H1 (cell line): ENCODE measurements around the gene CRCP. TPM values are rescaled to one million over a fixed set of nuclear protein-coding genes. Genes with fewer than 3 reads are reported as not detected.

ENCODE experiments used
- ATF2 ChIP-seq: IDR thresholded peaks from 2 replicates; pipeline ENCODE4 v1.6.1; 2012; ENCODE audit warnings: low read length, inconsistent platforms
- BRCA1 ChIP-seq: IDR thresholded peaks from 2 replicates; pipeline ENCODE4 v1.6.1; 2012; ENCODE audit warnings: low read depth, low read length, improper control_type of control experiment
- CEBPB ChIP-seq: IDR thresholded peaks from 2 replicates; pipeline ENCODE4 v1.6.1; 2012; ENCODE audit warnings: low read depth, low read length
- CREB1 ChIP-seq: IDR thresholded peaks from 2 replicates; pipeline ENCODE4 v1.6.1; 2012; ENCODE audit warnings: inconsistent platforms
- EGR1 ChIP-seq: IDR thresholded peaks from 2 replicates; pipeline ENCODE4 v1.6.1; 2011; ENCODE audit warnings: low read depth, low read length, borderline replicate concordance
- EZH2 ChIP-seq: fragments of 200-600 bp; sonication (generic); IDR thresholded peaks from 2 replicates; pipeline ENCODE4 v1.7.1; 2012; ENCODE audit warnings: low read depth, mild to moderate bottlenecking, moderate library complexity, low read length, inconsistent platforms; ENCODE audit not compliant: severe bottlenecking
- GABPA ChIP-seq: IDR thresholded peaks from 2 replicates; pipeline ENCODE4 v1.6.1; 2011; ENCODE audit warnings: mild to moderate bottlenecking, low read length, moderate library complexity, borderline replicate concordance; ENCODE audit not compliant: insufficient read depth
- GTF2F1 ChIP-seq: IDR thresholded peaks from 2 replicates; pipeline ENCODE4 v1.6.1; 2012; ENCODE audit warnings: low read depth, low read length, improper control_type of control experiment, borderline replicate concordance
- HDAC6 ChIP-seq: IDR thresholded peaks from one replicate; pipeline ENCODE4 v1.7.1; 2012; ENCODE audit warnings: low read depth, mild to moderate bottlenecking, inconsistent platforms, low read length, moderate library complexity
- PHF8 ChIP-seq: fragments of 200-600 bp; sonication (generic); conservative IDR thresholded peaks from 2 replicates; pipeline ENCODE4 v1.7.1; 2012; ENCODE audit warnings: low read depth, mild to moderate bottlenecking, inconsistent platforms, low read length, moderate library complexity
- POLR2A ChIP-seq, 2 experiments: IDR thresholded peaks; 1 replicate in 1 of 2; 2 replicates in 1 of 2; pipeline ENCODE4 v1.6.1; 2011; ENCODE audit warnings: low read depth in 2 of 2, low read length in 2 of 2, mild to moderate bottlenecking in 2 of 2; ENCODE audit errors: control extremely low read depth in 1 of 2
- RAD21 ChIP-seq, 2 experiments: IDR thresholded peaks in 1 of 2; conservative IDR thresholded peaks in 1 of 2; 2 replicates each; pipeline ENCODE4 v1.6.1; 2011; ENCODE audit warnings: low read depth in 2 of 2, low read length in 2 of 2, improper control_type of control experiment in 1 of 2, inconsistent platforms in 1 of 2, mild to moderate bottlenecking in 1 of 2, moderate library complexity in 1 of 2
- RBBP5 ChIP-seq: IDR thresholded peaks from 2 replicates; pipeline ENCODE4 v1.7.1; 2012; ENCODE audit warnings: low read depth, mild to moderate bottlenecking, inconsistent platforms, low read length, moderate library complexity, borderline replicate concordance
- RXRA ChIP-seq: IDR thresholded peaks from 2 replicates; pipeline ENCODE4 v1.6.1; 2011; ENCODE audit warnings: low read depth, mild to moderate bottlenecking, low read length, moderate library complexity; ENCODE audit not compliant: insufficient read depth
- SIN3A ChIP-seq, 2 experiments: IDR thresholded peaks in 1 of 2; conservative IDR thresholded peaks in 1 of 2; 2 replicates each; pipeline ENCODE4 v1.6.1; 2011 to 2012; ENCODE audit warnings: low read length in 2 of 2, improper control_type of control experiment in 1 of 2, low read depth in 1 of 2, mild to moderate bottlenecking in 1 of 2
- SIX5 ChIP-seq: IDR thresholded peaks from 2 replicates; pipeline ENCODE4 v1.6.1; 2011; ENCODE audit warnings: mild to moderate bottlenecking, low read depth, low read length
- SP2 ChIP-seq: IDR thresholded peaks from 2 replicates; pipeline ENCODE4 v1.6.1; 2012; ENCODE audit warnings: mild to moderate bottlenecking, low read length, inconsistent platforms
- SRF ChIP-seq: IDR thresholded peaks from 2 replicates; pipeline ENCODE4 v1.6.1; 2011; ENCODE audit warnings: mild to moderate bottlenecking, low read depth, low read length, moderate library complexity
- TAF1 ChIP-seq: IDR thresholded peaks from 2 replicates; pipeline ENCODE4 v1.6.1; 2011; ENCODE audit warnings: mild to moderate bottlenecking, low read depth, low read length
- TAF7 ChIP-seq: optimal IDR thresholded peaks from 2 replicates; pipeline ENCODE3; 2011; ENCODE audit warnings: low read depth, mild to moderate bottlenecking, inconsistent platforms, low read length, moderate library complexity, borderline replicate concordance
- TBP ChIP-seq: IDR thresholded peaks from 2 replicates; pipeline ENCODE4 v1.6.1; 2011; ENCODE audit warnings: low read depth, low read length, improper control_type of control experiment
- TCF12 ChIP-seq: IDR thresholded peaks from 2 replicates; pipeline ENCODE4 v1.6.1; 2011; ENCODE audit warnings: low read depth, mild to moderate bottlenecking, low read length
- polyA plus RNA-seq, 7 experiments: library from polyadenylated mRNA; depleted of rRNA in 3 of 7; stranded (reverse) in 5 of 7; unstranded in 2 of 7; fragments of >200 nt in 5 of 7; fragments of 200-250 nt in 2 of 7; gene quantifications; 1 replicate in 5 of 7; 2 replicates in 1 of 7; 4 replicates in 1 of 7; pipeline versions ENCODE4 v1.2.1 to v1.2.3, GENCODE V29; 2011 to 2013; ENCODE audit warnings: missing spikeins in 2 of 7, mixed read lengths in 2 of 7
- total RNA-seq: library from RNA; stranded (reverse); fragmentation: NEBNext Ultra II Directional; extraction: Animal tissue kit (Norgen Biotek cat#: 25700); gene quantifications from 2 replicates; pipeline ENCODE4 v1.2.1, GENCODE V29; 2021

CRCP gene
- total and polyA plus RNA-seq, 2 of the 8 experiments (the other 6 are each of a cell fraction or from before 2014, with no cell fraction given), result 15.0 to 29.3 TPM

GRCh38 chr7:66075590-66076461 lies 38.8 kb upstream of the CRCP start, which contains the start of gene ASL (continued):
- peak; percentile 84 to 91 for TF ChIP-seq POLR2A (IDR thresholded peaks at IDR 0.05; ENCODE audit: control extremely low read depth in 1 of 2, low read depth in 2 of 2, low read length in 2 of 2)
- TF ChIP-seq PHF8, result peak; percentile 87
- no peak for TF ChIP-seq TCF12
- TF ChIP-seq BRCA1, result no peak
- no peak for TF ChIP-seq EZH2
- no peak for TF ChIP-seq RXRA
- TF ChIP-seq TBP, result peak; percentile 95
- no peak for TF ChIP-seq CEBPB
- peak; percentile 94 for TF ChIP-seq TAF7
- no peak for TF ChIP-seq SRF
- peak; percentile 71 for TF ChIP-seq CREB1
- TF ChIP-seq GTF2F1, result no peak
- no peak for TF ChIP-seq SIX5
- TF ChIP-seq SP2, result no peak
- TF ChIP-seq ATF2, result no peak
- no peak for TF ChIP-seq HDAC6
- TF ChIP-seq RAD21 (IDR thresholded peaks at IDR 0.05 in 1 of 2, conservative IDR thresholded peaks at IDR 0.05 in 1 of 2; ENCODE audit: low read depth in 2 of 2, low read length in 2 of 2), result no peak
- TF ChIP-seq GABPA, result no peak
- TF ChIP-seq TAF1, result peak; percentile 97
- no peak for TF ChIP-seq EGR1
- no peak for TF ChIP-seq RBBP5
- TF ChIP-seq SIN3A (conservative IDR thresholded peaks at IDR 0.05 in 1 of 2, IDR thresholded peaks at IDR 0.05 in 1 of 2; ENCODE audit: low read depth in 1 of 2, low read length in 2 of 2), result peak in 1 of 2 experiments; percentile 39; a peak in 1 of 4 replicates
